Measurements from ENCODE around the gene KCTD6.
A peak's percentile ranks its signal among the peaks of the same experiment; 100 is the strongest.

The KCTD6 gene

GRCh38 chr3:58491506-58492402 lies at the start of gene KCTD6:
Gene KCTD6 (plus strand): TSS chr3:58492096. CDS start chr3:58498756, 6,660 bp downstream.
- DNase-seq = peak; percentile 85

- no peak for DNase-seq
Measured at GRCh38 chr3:58452176-58452575, 39.7 kb upstream of the KCTD6 start.

- DNase-seq = no peak
Measured at GRCh38 chr3:58459160-58459559, 32.7 kb upstream of the KCTD6 start.

GRCh38 chr3:58462829-58463180 lies 29.1 kb upstream of the KCTD6 start:
- no peak for DNase-seq

- DNase-seq = no peak
Measured at GRCh38 chr3:58463181-58463941, 28.5 kb upstream of the KCTD6 start.

- DNase-seq = no peak
Measured at GRCh38 chr3:58463942-58464271, 28.0 kb upstream of the KCTD6 start.

GRCh38 chr3:58464866-58465265 lies 27.0 kb upstream of the KCTD6 start:
- no peak for DNase-seq

- no peak for DNase-seq
Measured at GRCh38 chr3:58466899-58467563, 24.9 kb upstream of the KCTD6 start.

GRCh38 chr3:58469096-58469495 lies 22.8 kb upstream of the KCTD6 start:
- DNase-seq = no peak

- no peak for DNase-seq
Measured at GRCh38 chr3:58470363-58471024, 21.4 kb upstream of the KCTD6 start.

GRCh38 chr3:58471025-58471887 lies 20.6 kb upstream of the KCTD6 start:
- DNase-seq = no peak

GRCh38 chr3:58473275-58473674 lies 18.6 kb upstream of the KCTD6 start:
- no peak for DNase-seq

GRCh38 chr3:58474348-58474911 lies 17.5 kb upstream of the KCTD6 start:
- DNase-seq = no peak

- DNase-seq = no peak
Measured at GRCh38 chr3:58474967-58475578, 16.8 kb upstream of the KCTD6 start.

GRCh38 chr3:58478781-58479180 lies 13.1 kb upstream of the KCTD6 start:
- no peak for DNase-seq

GRCh38 chr3:58480309-58480708 lies 11.6 kb upstream of the KCTD6 start:
- DNase-seq = no peak

GRCh38 chr3:58482917-58483636 lies 8.8 kb upstream of the KCTD6 start:
- DNase-seq = no peak

- DNase-seq = no peak
Measured at GRCh38 chr3:58484045-58484721, 7.7 kb upstream of the KCTD6 start.

- DNase-seq = no peak
Measured at GRCh38 chr3:58484722-58485069, 7.2 kb upstream of the KCTD6 start.

GRCh38 chr3:58485801-58486435 lies 6.0 kb upstream of the KCTD6 start:
- no peak for DNase-seq

Measured in NCI-H2227 treated with DMSO at 0.1 percent for 48 hours (cell line).